Adrenal gland (tissue), 5 donors: ENCODE results near the gene MARS1.

Experiments used
- CTCF ChIP-seq, 6 experiments: fragments of 450-650 bp in 4 of 6; fragments of 200-600 bp in 2 of 6; sonication (generic) in 1 of 6; IDR thresholded peaks; 1 replicate in 5 of 6; 2 replicates in 1 of 6; pipeline versions ENCODE4 v1.5.1 to v1.8.0; 2016 to 2021; ENCODE audit warnings: antibody characterized with exemption in 6 of 6, mild to moderate bottlenecking in 2 of 6, moderate library complexity in 1 of 6
- POLR2A ChIP-seq, 2 donors: fragments of 450-650 bp; IDR thresholded peaks; one replicate each; pipeline ENCODE4 v1.6.1; 2017; ENCODE audit warnings: antibody characterized with exemption in 2 of 2, mild to moderate bottlenecking in 2 of 2, moderate library complexity in 1 of 2
- donor health status: DM: no; HTN: no; CAD: no.

GRCh38 chr12:57527184-57527583 is 39.3 kb downstream of the MARS1 start:
- TF ChIP-seq CTCF (IDR thresholded peaks at IDR 0.05): no peak
- no peak for TF ChIP-seq POLR2A (IDR thresholded peaks at IDR 0.05)
